Breast epithelium (tissue), 4 donors: ENCODE results near the gene TSGA10. TPM values are rescaled to one million over a fixed set of nuclear protein-coding genes. Genes with fewer than 3 reads are reported as not detected.

Experiments used
- DNase-seq, 2 donors: peaks; one replicate each; pipeline ENCODE4 v3.0.0-alpha.2; 2019; ENCODE audit warnings: low spot score in 2 of 2
- H3K27ac ChIP-seq, 2 donors: fragments of 200-600 bp; sonication (generic) in 1 of 2; one replicate each; pipeline ENCODE4 v1.5.1; 2016 to 2019; ENCODE audit warnings: mild to moderate bottlenecking in 1 of 2
- H3K27me3 ChIP-seq, 2 donors: fragments of 200-600 bp; sonication (generic) in 1 of 2; one replicate each; pipeline versions ENCODE4 v1.5.1 to v1.6.0; 2017 to 2019; ENCODE audit warnings: control low read depth in 1 of 2, mild to moderate bottlenecking in 1 of 2
- H3K36me3 ChIP-seq: fragments of 200-600 bp; one replicate; pipeline ENCODE4 v1.5.1; 2019
- H3K4me1 ChIP-seq, 2 donors: fragments of 200-600 bp; sonication (generic); one replicate each; pipeline ENCODE4 v1.5.1; 2016 to 2019; ENCODE audit warnings: control low read depth in 1 of 2
- H3K4me3 ChIP-seq, 3 donors: fragments of 200-600 bp; sonication (generic); 1 replicate in 2 of 3; 2 replicates in 1 of 3; pipeline ENCODE4 v1.5.1; 2016 to 2019; ENCODE audit warnings: mild to moderate bottlenecking in 3 of 3, moderate library complexity in 2 of 3
- H3K9me3 ChIP-seq, 2 donors: fragments of 200-600 bp; sonication (generic) in 1 of 2; one replicate each; pipeline ENCODE4 v1.5.1; 2016 to 2019; ENCODE audit warnings: control low read depth in 1 of 2
- POLR2A ChIP-seq: fragments of 450-650 bp; IDR thresholded peaks from one replicate; pipeline ENCODE4 v1.6.1; 2016; ENCODE audit warnings: antibody characterized with exemption, mild to moderate bottlenecking, moderate library complexity
- POLR2AphosphoS5 ChIP-seq, 3 donors: sonication (generic); formaldehyde crosslinking; IDR thresholded peaks; one replicate each; pipeline ENCODE4 v1.6.1; 2017; ENCODE audit warnings: antibody characterized with exemption in 3 of 3
- intact Hi-C: fragments of 100-400 bp; cut with DNase I; formaldehyde crosslinking; loops from one replicate; pipeline ENCODE4 v1.15.1; 2023; ENCODE audit warnings: low total_unique reads
- total RNA-seq, 3 donors: library from RNA; depleted of rRNA; stranded (reverse); fragments of >200 nt; gene quantifications; one replicate each; pipeline ENCODE4 v1.1.0, GENCODE V29; 2016
- TF ChIP-seq, protein P1 (sequence below), 3 donors: fragments of 450-650 bp; IDR thresholded peaks; one replicate each; pipeline ENCODE4 v1.5.1; 2016 to 2017; ENCODE audit warnings: antibody characterized with exemption in 3 of 3, mild to moderate bottlenecking in 3 of 3, moderate library complexity in 3 of 3

The TSGA10 gene
- total RNA-seq, 3 donors from 2014 or later: 7.2 to 40.2 (median 17.1) TPM

DNA sequence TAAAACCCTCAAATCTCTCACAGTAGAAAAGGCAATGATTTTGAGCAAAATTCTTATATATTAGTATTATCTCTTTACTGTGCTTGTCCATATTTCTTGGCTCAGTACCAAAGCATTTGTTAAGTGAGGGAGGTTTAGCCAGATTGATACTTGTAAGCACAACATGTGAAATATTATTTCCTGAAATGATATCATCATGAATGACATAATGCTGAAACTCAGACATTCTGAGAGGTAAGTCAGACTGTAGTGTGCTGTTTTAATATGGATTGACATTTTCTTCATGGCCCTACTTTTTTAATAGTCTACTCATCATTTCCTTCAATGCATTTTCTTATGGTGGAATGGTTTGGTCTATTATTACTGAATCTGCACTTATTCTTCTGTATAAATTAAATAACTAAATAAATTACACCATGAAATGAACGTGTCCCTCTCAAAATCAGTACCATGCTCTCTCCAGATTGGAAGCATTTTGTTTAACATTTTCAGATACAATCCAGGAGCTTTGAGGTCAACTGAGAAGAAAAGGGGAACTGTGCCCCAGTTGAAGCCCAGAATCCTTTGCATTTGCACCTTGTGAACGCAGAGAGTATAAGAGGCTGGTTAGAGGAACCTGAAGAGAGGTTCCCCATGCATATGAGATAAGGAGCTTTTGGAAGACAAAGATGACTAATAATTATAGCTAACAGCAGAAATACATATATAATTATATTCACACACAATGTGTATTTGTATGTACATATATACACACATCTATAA lies 168.7 kb downstream of the TSGA10 start:
- no peaks in the 10 kb centered on the region for H3K9me3 ChIP-seq
- H3K4me1 ChIP-seq: no peaks in the 10 kb centered on the region
- H3K27ac ChIP-seq: no peak overlapping the region
- no peak for TF ChIP-seq POLR2A
- TF ChIP-seq, protein P1, sequence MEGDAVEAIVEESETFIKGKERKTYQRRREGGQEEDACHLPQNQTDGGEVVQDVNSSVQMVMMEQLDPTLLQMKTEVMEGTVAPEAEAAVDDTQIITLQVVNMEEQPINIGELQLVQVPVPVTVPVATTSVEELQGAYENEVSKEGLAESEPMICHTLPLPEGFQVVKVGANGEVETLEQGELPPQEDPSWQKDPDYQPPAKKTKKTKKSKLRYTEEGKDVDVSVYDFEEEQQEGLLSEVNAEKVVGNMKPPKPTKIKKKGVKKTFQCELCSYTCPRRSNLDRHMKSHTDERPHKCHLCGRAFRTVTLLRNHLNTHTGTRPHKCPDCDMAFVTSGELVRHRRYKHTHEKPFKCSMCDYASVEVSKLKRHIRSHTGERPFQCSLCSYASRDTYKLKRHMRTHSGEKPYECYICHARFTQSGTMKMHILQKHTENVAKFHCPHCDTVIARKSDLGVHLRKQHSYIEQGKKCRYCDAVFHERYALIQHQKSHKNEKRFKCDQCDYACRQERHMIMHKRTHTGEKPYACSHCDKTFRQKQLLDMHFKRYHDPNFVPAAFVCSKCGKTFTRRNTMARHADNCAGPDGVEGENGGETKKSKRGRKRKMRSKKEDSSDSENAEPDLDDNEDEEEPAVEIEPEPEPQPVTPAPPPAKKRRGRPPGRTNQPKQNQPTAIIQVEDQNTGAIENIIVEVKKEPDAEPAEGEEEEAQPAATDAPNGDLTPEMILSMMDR (IDR thresholded peaks at IDR 0.05): no peak
- TF ChIP-seq POLR2AphosphoS5 (IDR thresholded peaks at IDR 0.05): no peak
- DNase-seq: no peak
- H3K27me3 ChIP-seq: no peaks in the 10 kb centered on the region
- intact Hi-C loops: no loop called here
- no peak overlapping the region for H3K4me3 ChIP-seq
- H3K36me3 ChIP-seq: no peaks in the 10 kb centered on the region

- H3K9me3 ChIP-seq: peaks cover 5 to 10% of the 10 kb centered on the region in 2 donors
- H3K4me1 ChIP-seq: no peaks in the 10 kb centered on the region
- intact Hi-C loops: no loop called here
- no peaks in the 10 kb centered on the region for H3K36me3 ChIP-seq
- no peak overlapping the region for H3K4me3 ChIP-seq
- H3K27ac ChIP-seq: no peak overlapping the region
- no peak for DNase-seq
- no peak for TF ChIP-seq POLR2AphosphoS5 (IDR thresholded peaks at IDR 0.05)
- no peak for TF ChIP-seq POLR2A
- TF ChIP-seq, protein P1 (IDR thresholded peaks at IDR 0.05): no peak
- no peaks in the 10 kb centered on the region for H3K27me3 ChIP-seq
These were observed 179.1 kb downstream of the TSGA10 start for GRCh38 chr2:98975611-98976010.

DNA sequence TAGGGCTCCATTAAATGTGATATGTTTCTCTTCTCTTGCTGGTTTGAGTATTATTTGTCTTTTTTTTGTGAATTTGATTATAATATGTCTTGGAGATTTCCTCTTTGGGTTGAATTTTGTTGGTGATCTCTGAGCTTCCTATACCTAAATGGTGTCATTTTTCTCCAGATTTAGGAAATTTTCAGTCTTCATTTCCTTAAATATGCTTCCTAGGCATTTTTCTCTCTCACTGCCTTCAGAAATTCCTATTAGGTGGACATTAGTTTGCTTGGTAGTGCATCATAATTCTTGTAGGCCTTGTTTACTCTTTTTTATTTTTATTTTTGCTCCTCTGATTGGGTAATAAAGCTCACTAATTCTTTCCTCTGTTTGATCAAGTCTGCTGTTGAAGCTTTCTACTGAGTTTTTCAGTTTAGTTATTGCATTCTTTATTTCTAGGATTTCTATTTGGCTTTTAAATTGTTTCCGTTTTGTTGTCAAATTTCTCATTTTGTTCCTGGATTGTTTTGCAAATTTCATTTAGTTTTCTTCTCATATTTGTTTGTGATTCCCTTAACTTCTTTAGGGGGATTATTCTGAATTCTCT lies 182.1 kb downstream of the TSGA10 start:
- Histone ChIP-seq H3K4me1 (no peaks in the 10 kb centered on the region), H3K9me3 (peaks cover under 1 to 20% of the 10 kb centered on the region in 2 donors), H3K27me3 (no peaks in the 10 kb centered on the region), H3K4me3 (no peak overlapping the region), H3K36me3 (no peaks in the 10 kb centered on the region), H3K27ac (no peak overlapping the region)
- TF ChIP-seq POLR2AphosphoS5 (IDR thresholded peaks at IDR 0.05): no peak
- no peak for TF ChIP-seq POLR2A
- TF ChIP-seq, protein P1 (IDR thresholded peaks at IDR 0.05): no peak
- intact Hi-C loops: no loop called here
- DNase-seq: no peak

DNA sequence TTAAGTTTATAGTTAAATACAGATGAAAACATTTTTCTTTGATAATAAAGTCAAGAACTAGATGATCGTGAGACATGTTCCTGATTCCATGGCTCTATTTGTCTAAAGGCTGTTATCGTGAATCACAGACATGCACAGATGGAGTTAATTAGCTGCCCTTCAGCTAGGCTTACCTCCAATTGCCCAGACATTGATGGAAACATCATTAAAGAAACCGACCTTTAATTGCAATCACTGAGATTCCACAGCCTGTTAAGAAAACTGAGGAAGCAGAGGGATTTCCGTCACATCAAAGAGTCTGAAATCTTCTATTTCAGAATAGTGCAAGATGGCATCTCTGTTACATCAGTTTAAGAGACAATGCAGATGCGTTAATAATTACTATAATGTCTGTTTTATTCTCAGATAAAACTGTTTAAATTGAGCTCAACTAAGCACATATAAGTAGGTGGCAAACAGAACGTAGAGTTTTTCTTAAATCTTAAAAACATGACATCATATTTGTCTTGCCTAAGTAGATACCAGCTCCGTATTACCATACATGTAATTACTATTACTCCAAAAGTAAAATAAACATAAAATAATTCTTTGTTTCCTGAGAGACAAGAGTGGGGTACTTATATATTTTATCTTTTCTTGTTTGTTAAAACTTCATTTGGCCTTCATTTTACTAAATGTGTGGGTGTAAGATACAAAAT lies 194.8 kb downstream of the TSGA10 start:
- Histone ChIP-seq H3K9me3 (peaks cover 0 to 6% of the 10 kb centered on the region in 2 donors), H3K4me1 (no peaks in the 10 kb centered on the region), H3K27ac (no peak overlapping the region), H3K4me3 (no peak overlapping the region), H3K36me3 (no peaks in the 10 kb centered on the region), H3K27me3 (no peaks in the 10 kb centered on the region)
- no peak for DNase-seq
- no peak for TF ChIP-seq POLR2AphosphoS5 (IDR thresholded peaks at IDR 0.05)
- no peak for TF ChIP-seq POLR2A
- TF ChIP-seq, protein P1 (IDR thresholded peaks at IDR 0.05): no peak
- intact Hi-C loops: no loop called here

GRCh38 chr2:98952966-98953365 lies 201.8 kb downstream of the TSGA10 start:
- intact Hi-C loops: no loop called here
- no peaks in the 10 kb centered on the region for H3K4me1 ChIP-seq
- TF ChIP-seq POLR2AphosphoS5 (IDR thresholded peaks at IDR 0.05) (no peak), POLR2A (no peak)
- TF ChIP-seq, protein P1 (IDR thresholded peaks at IDR 0.05): no peak
- H3K27me3 ChIP-seq: no peaks in the 10 kb centered on the region
- H3K36me3 ChIP-seq: no peaks in the 10 kb centered on the region
- H3K9me3 ChIP-seq: no peaks in the 10 kb centered on the region
- DNase-seq: no peak
- H3K27ac ChIP-seq: no peak overlapping the region
- no peak overlapping the region for H3K4me3 ChIP-seq
